ENCODE data around the gene TNF. TPM values are rescaled to one million over a fixed set of nuclear protein-coding genes. Genes with fewer than 3 reads are reported as not detected.

TNF gene
- 1 to 10 TPM in 1 of 6 experiments, under 1 TPM in 1, not detected in 4; 0.15 to 1.0 TPM for total RNA-seq
- long read RNA-seq: 0 reads

DNA sequence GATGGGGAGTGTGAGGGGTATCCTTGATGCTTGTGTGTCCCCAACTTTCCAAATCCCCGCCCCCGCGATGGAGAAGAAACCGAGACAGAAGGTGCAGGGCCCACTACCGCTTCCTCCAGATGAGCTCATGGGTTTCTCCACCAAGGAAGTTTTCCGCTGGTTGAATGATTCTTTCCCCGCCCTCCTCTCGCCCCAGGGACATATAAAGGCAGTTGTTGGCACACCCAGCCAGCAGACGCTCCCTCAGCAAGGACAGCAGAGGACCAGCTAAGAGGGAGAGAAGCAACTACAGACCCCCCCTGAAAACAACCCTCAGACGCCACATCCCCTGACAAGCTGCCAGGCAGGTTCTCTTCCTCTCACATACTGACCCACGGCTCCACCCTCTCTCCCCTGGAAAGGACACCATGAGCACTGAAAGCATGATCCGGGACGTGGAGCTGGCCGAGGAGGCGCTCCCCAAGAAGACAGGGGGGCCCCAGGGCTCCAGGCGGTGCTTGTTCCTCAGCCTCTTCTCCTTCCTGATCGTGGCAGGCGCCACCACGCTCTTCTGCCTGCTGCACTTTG lies at the start of gene TNF:
TNF (plus strand) TSS at position 231 of the 567 bp plus-strand sequence; CDS start at position 408, 177 bp downstream.
- DNase-seq (peak in 2 of 3 donors; percentile 49 to 56), ATAC-seq (peak; percentile 40 to 66 (median 52))
- peak within 1 kb of the TSS; percentile 11 to 32 (median 31) for H3K4me3 ChIP-seq
- intact Hi-C loops (cut with DNase I): no loop called here
- TF ChIP-seq, protein P1, sequence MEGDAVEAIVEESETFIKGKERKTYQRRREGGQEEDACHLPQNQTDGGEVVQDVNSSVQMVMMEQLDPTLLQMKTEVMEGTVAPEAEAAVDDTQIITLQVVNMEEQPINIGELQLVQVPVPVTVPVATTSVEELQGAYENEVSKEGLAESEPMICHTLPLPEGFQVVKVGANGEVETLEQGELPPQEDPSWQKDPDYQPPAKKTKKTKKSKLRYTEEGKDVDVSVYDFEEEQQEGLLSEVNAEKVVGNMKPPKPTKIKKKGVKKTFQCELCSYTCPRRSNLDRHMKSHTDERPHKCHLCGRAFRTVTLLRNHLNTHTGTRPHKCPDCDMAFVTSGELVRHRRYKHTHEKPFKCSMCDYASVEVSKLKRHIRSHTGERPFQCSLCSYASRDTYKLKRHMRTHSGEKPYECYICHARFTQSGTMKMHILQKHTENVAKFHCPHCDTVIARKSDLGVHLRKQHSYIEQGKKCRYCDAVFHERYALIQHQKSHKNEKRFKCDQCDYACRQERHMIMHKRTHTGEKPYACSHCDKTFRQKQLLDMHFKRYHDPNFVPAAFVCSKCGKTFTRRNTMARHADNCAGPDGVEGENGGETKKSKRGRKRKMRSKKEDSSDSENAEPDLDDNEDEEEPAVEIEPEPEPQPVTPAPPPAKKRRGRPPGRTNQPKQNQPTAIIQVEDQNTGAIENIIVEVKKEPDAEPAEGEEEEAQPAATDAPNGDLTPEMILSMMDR (IDR thresholded peaks at IDR 0.05): no peak
- TF ChIP-seq POLR2A (IDR thresholded peaks at IDR 0.05): peak; percentile 71
- WGBS (ENCODE audit: insufficient coverage, low coverage, low lambda C conversion rate, missing lambda C conversion rate): 41% methylated on average over 15 of the region's 19 CpGs
- no peaks in the 10 kb centered on the region for H3K4me1 ChIP-seq
- H3K27ac ChIP-seq: peak within 1 kb of the TSS in 1 of 3 donors; percentile 54
- no peaks in the 10 kb centered on the region for H3K27me3 ChIP-seq
- H3K36me3 ChIP-seq: no peaks in the 10 kb centered on the region
- no peaks in the 10 kb centered on the region for H3K9me3 ChIP-seq

DNA sequence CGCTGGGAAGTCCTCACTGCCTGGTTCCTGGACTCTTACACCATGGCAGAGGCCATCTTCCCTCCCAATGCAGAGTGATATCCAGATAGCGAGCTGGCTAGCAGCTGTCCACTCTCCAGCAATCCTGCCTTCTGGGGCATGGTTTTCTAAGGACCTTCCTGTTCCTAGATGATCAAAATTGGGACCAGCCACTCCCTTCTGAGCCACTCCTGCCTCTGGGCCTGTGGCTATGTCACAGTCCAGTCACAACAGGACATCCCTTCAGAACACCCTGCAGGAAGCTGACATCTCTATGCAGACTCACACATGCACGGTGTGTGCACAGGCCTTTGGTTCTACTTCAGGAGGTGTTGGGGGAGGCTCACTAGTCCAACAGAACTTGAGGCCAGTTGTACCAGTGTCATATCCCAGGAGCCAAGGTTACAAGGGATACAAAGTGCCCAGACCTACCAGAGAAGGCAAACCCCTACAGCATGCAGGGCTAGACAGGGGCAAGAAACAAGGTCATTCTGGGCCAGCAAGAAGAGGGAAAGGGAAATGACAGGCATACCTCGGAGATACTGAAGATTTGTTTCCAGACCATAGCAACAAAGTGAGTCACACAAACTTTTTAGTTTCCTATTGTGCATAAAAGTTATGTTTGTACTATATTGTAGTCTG lies 49.3 kb upstream of the TNF start:
- DNase-seq (no peak), ATAC-seq (peak; percentile 31 to 84 (median 39))
- 71% methylated on average over 1 of the region's 4 CpGs for WGBS (ENCODE audit: insufficient coverage, low coverage, low lambda C conversion rate, missing lambda C conversion rate)
- no peak overlapping the region for H3K4me3 ChIP-seq
- no peaks in the 10 kb centered on the region for H3K4me1 ChIP-seq
- H3K27me3 ChIP-seq: no peaks in the 10 kb centered on the region
- peaks cover 0 to 14% (median 6%) of the 10 kb centered on the region in 4 donors for H3K36me3 ChIP-seq
- H3K9me3 ChIP-seq: no peaks in the 10 kb centered on the region
- no peak overlapping the region for H3K27ac ChIP-seq
- TF ChIP-seq, protein P1 (IDR thresholded peaks at IDR 0.05): no peak
- no peak for TF ChIP-seq POLR2A (IDR thresholded peaks at IDR 0.05)
- intact Hi-C loops (cut with DNase I): no loop called here

DNA sequence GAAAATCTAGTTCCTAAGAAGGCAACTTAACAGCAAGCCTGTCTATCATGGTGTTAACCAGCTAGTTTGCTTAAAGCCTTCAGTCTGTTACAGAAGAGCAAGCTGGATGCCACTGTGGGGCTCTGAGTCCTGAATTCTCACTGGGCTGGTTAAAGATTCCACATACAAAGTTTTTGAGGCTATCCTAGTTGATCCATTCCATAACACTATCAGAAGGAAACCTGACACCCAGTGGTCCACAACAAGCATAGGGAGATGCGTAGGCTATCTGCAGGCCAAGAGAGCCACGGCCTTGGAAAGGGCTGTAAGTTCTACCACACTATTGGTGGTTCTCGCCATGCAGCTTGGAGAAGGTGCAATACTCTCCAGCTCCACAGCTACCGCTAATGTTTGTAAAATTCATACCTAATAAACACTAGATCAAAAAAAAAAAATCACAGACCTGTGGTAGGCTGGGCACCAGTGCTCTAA lies 47.0 kb upstream of the TNF start:
- intact Hi-C loops (cut with DNase I): no loop called here
- Histone ChIP-seq H3K36me3 (peaks cover 0 to 35% (median 17%) of the 10 kb centered on the region in 4 donors), H3K27ac (no peak overlapping the region), H3K4me3 (no peak overlapping the region), H3K27me3 (no peaks in the 10 kb centered on the region), H3K4me1 (no peaks in the 10 kb centered on the region), H3K9me3 (no peaks in the 10 kb centered on the region)
- ATAC-seq (peak in 1 of 4 donors; percentile 8), DNase-seq (no peak)
- TF ChIP-seq, protein P1 (IDR thresholded peaks at IDR 0.05): no peak
- TF ChIP-seq POLR2A (IDR thresholded peaks at IDR 0.05): no peak
- WGBS (ENCODE audit: insufficient coverage, low coverage, low lambda C conversion rate, missing lambda C conversion rate): 87% methylated on average over 4 of the region's 4 CpGs

DNA sequence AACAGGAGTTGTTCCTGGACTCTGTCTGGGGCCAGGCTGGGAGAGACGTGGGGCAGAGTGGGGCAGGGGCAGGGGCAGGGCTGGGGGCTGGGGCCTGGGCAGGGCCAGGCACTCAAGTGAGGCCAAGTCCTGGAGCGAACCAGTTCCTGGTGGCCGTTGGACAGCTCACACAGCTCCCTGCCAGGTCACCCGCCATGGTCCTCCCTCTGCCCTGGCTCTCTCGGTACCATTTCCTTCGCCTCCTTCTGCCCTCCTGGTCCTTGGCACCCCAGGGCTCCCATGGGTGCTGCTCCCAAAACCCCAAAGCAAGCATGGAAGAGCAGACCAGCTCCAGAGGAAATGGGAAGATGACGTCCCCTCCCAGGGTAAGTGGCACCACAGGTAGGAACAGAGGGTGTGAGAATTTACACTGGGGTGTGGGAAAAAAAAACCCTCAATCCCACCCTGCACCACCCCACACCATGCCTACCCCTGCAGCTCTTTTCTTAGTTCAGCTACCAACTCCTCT lies 46.5 kb upstream of the TNF start, which contains the start of gene MCCD1:
MCCD1 (plus strand) TSS at position 142 of the 508 bp plus-strand sequence; CDS start at position 195, 53 bp downstream.
- DNase-seq (no peak), ATAC-seq (peak; percentile 21 to 46 (median 33))
- TF ChIP-seq POLR2A (IDR thresholded peaks at IDR 0.05): no peak
- TF ChIP-seq, protein P1 (IDR thresholded peaks at IDR 0.05): no peak
- intact Hi-C loops (cut with DNase I): no loop called here
- Histone ChIP-seq H3K27ac (no peak within 1 kb of the TSS), H3K27me3 (no peaks in the 10 kb centered on the region), H3K4me3 (no peak within 1 kb of the TSS), H3K9me3 (no peaks in the 10 kb centered on the region), H3K4me1 (no peaks in the 10 kb centered on the region), H3K36me3 (peaks cover 1 to 40% (median 20%) of the 10 kb centered on the region in 4 donors)
- no CpG with 5 or more reads among the region's 7 CpGs for WGBS (ENCODE audit: insufficient coverage, low coverage, low lambda C conversion rate, missing lambda C conversion rate)
